Measurements from ENCODE around the gene MALRD1.

DNA sequence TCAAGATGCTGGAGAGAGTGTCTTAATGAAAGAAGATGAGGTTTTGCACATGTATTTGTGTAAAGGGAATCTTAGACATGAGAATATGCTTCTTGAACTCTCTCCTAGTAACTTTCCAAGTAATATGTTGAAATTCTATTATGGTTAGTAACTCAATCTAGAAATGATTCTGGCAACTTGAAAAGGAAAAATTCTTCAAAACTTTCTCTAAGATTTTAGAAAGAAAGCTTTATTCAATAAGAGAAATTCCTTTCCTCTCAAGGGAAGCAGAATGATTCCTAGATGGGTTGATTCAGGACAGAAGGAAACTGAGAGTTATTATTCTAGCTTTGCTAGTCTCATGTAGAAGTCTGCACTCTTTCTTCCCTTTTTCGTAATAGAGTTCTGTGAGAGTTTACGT, 403.3 kb downstream of the MALRD1 start:
- no peak for TF ChIP-seq POLR2AphosphoS5 (IDR thresholded peaks at IDR 0.05; ENCODE audit: low read depth, low read length)
- no peak for TF ChIP-seq POLR2A (IDR thresholded peaks at IDR 0.05; ENCODE audit: low read depth, low read length)

All from GM12891 (cell line).